HepG2 (cell line): Measurements from ENCODE around the gene ACAP3. TPM values are rescaled to one million over a fixed set of nuclear protein-coding genes. Genes with fewer than 3 reads are reported as not detected.
A peak's percentile ranks its signal among the peaks of the same experiment; 100 is the strongest.

ENCODE experiments used
- ATAC-seq: fragments of 200-7000 bp; cut with Tn5 transposase; 3 replicates; pipeline ENCODE4 v1.9.1; 2020; ENCODE audit warnings: mild to moderate bottlenecking, moderate library complexity
- BruUV-seq: library from RNA; stranded (reverse); fragments of 400-500 nt; replicated peaks from 2 replicates; lab custom pipeline; 2021; lab: Mats Ljungman, UMichigan
- CTCF ChIA-PET: fragments of 300-600 bp; formaldehyde crosslinking; extraction: SDS; loops from one replicate; lab custom pipeline; 2021; ENCODE audit warnings: low total read pairs, inconsistent platforms, low intra/inter-chr PET ratio; lab: Yijun Ruan, JAX
- POLR2A ChIA-PET: fragments of 350-600 bp; sonication (Branson Sonifier 250); formaldehyde crosslinking; loops from one replicate; lab custom pipeline; 2020; ENCODE audit warnings: antibody characterized with exemption, inconsistent platforms; lab: Yijun Ruan, JAX
- DNase-seq: peaks from one replicate; pipeline ENCODE4 v3.0.0-alpha.2; 2015; ENCODE audit warnings: low spot score
- FAIRE-seq: peaks from 3 replicates; lab custom pipeline; 2011; peaks lifted over from hg19 to GRCh38; lab: Jason Lieb, UNC
- H2AFZ ChIP-seq: one replicate; pipeline ENCODE4 v1.6.1; 2011; ENCODE audit warnings: low read length, inconsistent platforms
- H3K27ac ChIP-seq: fragments of 300-600 bp; 3 replicates; pipeline ENCODE4 v1.8.0; 2011; ENCODE audit warnings: mixed run types, mild to moderate bottlenecking, mixed read lengths, low read length, inconsistent platforms; ENCODE audit not compliant: insufficient read depth; ENCODE audit errors: extremely low read length
- H3K27me3 ChIP-seq, 2 experiments: fragments of 200-600 bp in 1 of 2; 2 replicates in 1 of 2; 3 replicates in 1 of 2; pipeline versions ENCODE4 v1.6.0 to v1.8.0; 2011; ENCODE audit warnings: low read length in 2 of 2, mild to moderate bottlenecking in 2 of 2, moderate library complexity in 2 of 2, inconsistent platforms in 1 of 2; ENCODE audit not compliant: insufficient read depth in 2 of 2, control insufficient read depth in 1 of 2
- H3K36me3 ChIP-seq, 2 experiments: fragments of 200-600 bp in 1 of 2; replicated peaks in 1 of 2; 2 replicates in 1 of 2; 3 replicates in 1 of 2; pipeline versions ENCODE4 v1.5.1 to v1.8.0; 2011; ENCODE audit warnings: low read length in 2 of 2, inconsistent platforms in 1 of 2; ENCODE audit not compliant: insufficient read depth in 2 of 2, control insufficient read depth in 1 of 2
- H3K4me1 ChIP-seq: 2 replicates; pipeline ENCODE4 v1.5.1; 2012; ENCODE audit warnings: low read length, inconsistent platforms; ENCODE audit not compliant: insufficient read depth
- H3K4me2 ChIP-seq: 2 replicates; pipeline ENCODE4 v1.6.0; 2011; ENCODE audit warnings: low read depth, low read length, inconsistent platforms
- H3K4me3 ChIP-seq, 3 experiments: fragments of 200-600 bp in 1 of 3; sonication (generic), shearing (Covaris generic) in 1 of 3; replicated peaks in 1 of 3; 2 replicates each; pipeline ENCODE4 v1.5.1; 2011 to 2016; ENCODE audit warnings: low read length in 3 of 3, inconsistent platforms in 2 of 3, low read depth in 2 of 3, mild to moderate bottlenecking in 2 of 3, control low read depth in 1 of 3, mixed read lengths in 1 of 3; ENCODE audit not compliant: insufficient read depth in 1 of 3
- H3K79me2 ChIP-seq: one replicate; pipeline ENCODE4 v1.6.1; 2011; ENCODE audit warnings: low read length, inconsistent platforms; ENCODE audit not compliant: insufficient read depth
- H3K9ac ChIP-seq: 2 replicates; pipeline ENCODE4 v1.6.0; 2011; ENCODE audit warnings: mild to moderate bottlenecking, low read depth, low read length, inconsistent platforms; ENCODE audit not compliant: insufficient read depth
- H3K9me3 ChIP-seq: 2 replicates; pipeline ENCODE4 v1.5.1; 2012; ENCODE audit warnings: mild to moderate bottlenecking, low read length
- H4K20me1 ChIP-seq: 2 replicates; pipeline ENCODE4 v1.6.0; 2011; ENCODE audit warnings: inconsistent platforms, mild to moderate bottlenecking, low read length, moderate library complexity; ENCODE audit not compliant: insufficient read depth
- CBX1 ChIP-seq: IDR thresholded peaks from one replicate; pipeline ENCODE4 v1.6.1; 2016; ENCODE audit warnings: antibody characterized with exemption, low read depth
- EHMT2 ChIP-seq: fragments of 200-600 bp; sonication (generic); IDR thresholded peaks from 2 replicates; pipeline ENCODE4 v1.7.0; 2017; ENCODE audit warnings: antibody characterized with exemption, low read depth, low read length, borderline replicate concordance
- HMGA1 ChIP-seq: sonication (generic); formaldehyde crosslinking; conservative IDR thresholded peaks from 2 replicates; pipeline ENCODE4 v1.4.0; 2020; ENCODE audit warnings: missing genetic modification reagents
- ZNF468 ChIP-seq: sonication (generic); formaldehyde crosslinking; IDR thresholded peaks from 2 replicates; pipeline ENCODE4 v1.8.0; 2022; ENCODE audit warnings: mild to moderate bottlenecking, moderate library complexity, missing genetic modification reagents
- ZNF740 ChIP-seq: sonication (generic); formaldehyde crosslinking; IDR thresholded peaks from 2 replicates; pipeline ENCODE4 v1.4.0; 2020; ENCODE audit warnings: missing genetic modification reagents
- ZNF746 ChIP-seq: sonication (generic); formaldehyde crosslinking; IDR thresholded peaks from 2 replicates; pipeline ENCODE4 v1.8.0; 2022; ENCODE audit warnings: mild to moderate bottlenecking, missing genetic modification reagents
- ZNF891 ChIP-seq: sonication (generic); formaldehyde crosslinking; IDR thresholded peaks from 2 replicates; pipeline ENCODE4 v1.5.0; 2020; ENCODE audit warnings: mild to moderate bottlenecking, missing genetic modification reagents
- WGBS: methylation state at CpG from one replicate; pipeline ENCODE4 v1.1.6; 2017; ENCODE audit warnings: low lambda C conversion rate; 5-methylcytosine and 5-hydroxymethylcytosine counted together
- in situ Hi-C: cut with HindIII; loops from 2 replicates; pipeline ENCODE4 v1.10.0; 2017; ENCODE audit warnings: low pct_unique_long_range_greater_than_20kb; ENCODE audit not compliant: extremely low pct_ligation_motif_present
- intact Hi-C: fragments of 100-400 bp; cut with micrococcal nuclease; formaldehyde crosslinking; loops from one replicate; pipeline ENCODE4 v1.10.0; 2022; ENCODE audit not compliant: unreplicated experiment
- polyA plus RNA-seq, 8 experiments: library from polyadenylated mRNA; depleted of rRNA in 3 of 8; stranded (reverse) in 7 of 8; unstranded in 1 of 8; fragments of >200 nt; fragmentation: Illumina TruSeq in 4 of 8; extraction: Trizol in 4 of 8; gene quantifications; 2 replicates each; pipeline versions ENCODE4 v1.2.1 to v1.2.3, GENCODE V29; 2011 to 2016; ENCODE audit warnings: low read depth in 4 of 8, missing spikeins in 1 of 8, mixed read lengths in 1 of 8; ENCODE audit not compliant: insufficient read depth in 1 of 8
- total RNA-seq, 5 experiments: library from RNA; depleted of rRNA; stranded (reverse); fragments of >200 nt; fragmentation: Illumina TruSeq; extraction: Trizol; gene quantifications; 2 replicates each; pipeline ENCODE4 v1.2.3, GENCODE V29; 2016; ENCODE audit warnings: low read depth in 1 of 5
- TF ChIP-seq, protein P1 (sequence below): sonication (generic); formaldehyde crosslinking; conservative IDR thresholded peaks from 2 replicates; pipeline ENCODE4 v1.4.0; 2020; ENCODE audit warnings: missing genetic modification reagents
- TF ChIP-seq, protein P2 (sequence below): sonication (generic); formaldehyde crosslinking; IDR thresholded peaks from 2 replicates; pipeline ENCODE4 v1.5.0; 2020; ENCODE audit warnings: mild to moderate bottlenecking, missing genetic modification reagents, moderate library complexity

The ACAP3 gene
- total and polyA plus RNA-seq, 2 of the 13 experiments (the other 11 are each of a cell fraction or from before 2014, with no cell fraction given): 29.4 to 50.8 TPM

GRCh38 chr1:1284221-1285101, 23.3 kb downstream of the ACAP3 start (continued):
- TF ChIP-seq, protein P1, sequence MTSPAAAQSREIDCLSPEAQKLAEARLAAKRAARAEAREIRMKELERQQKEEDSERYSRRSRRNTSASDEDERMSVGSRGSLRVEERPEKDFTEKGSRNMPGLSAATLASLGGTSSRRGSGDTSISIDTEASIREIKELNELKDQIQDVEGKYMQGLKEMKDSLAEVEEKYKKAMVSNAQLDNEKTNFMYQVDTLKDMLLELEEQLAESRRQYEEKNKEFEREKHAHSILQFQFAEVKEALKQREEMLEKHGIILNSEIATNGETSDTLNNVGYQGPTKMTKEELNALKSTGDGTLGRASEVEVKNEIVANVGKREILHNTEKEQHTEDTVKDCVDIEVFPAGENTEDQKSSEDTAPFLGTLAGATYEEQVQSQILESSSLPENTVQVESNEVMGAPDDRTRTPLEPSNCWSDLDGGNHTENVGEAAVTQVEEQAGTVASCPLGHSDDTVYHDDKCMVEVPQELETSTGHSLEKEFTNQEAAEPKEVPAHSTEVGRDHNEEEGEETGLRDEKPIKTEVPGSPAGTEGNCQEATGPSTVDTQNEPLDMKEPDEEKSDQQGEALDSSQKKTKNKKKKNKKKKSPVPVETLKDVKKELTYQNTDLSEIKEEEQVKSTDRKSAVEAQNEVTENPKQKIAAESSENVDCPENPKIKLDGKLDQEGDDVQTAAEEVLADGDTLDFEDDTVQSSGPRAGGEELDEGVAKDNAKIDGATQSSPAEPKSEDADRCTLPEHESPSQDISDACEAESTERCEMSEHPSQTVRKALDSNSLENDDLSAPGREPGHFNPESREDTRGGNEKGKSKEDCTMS: no peak
- no peak for TF ChIP-seq ZNF468
- no peak for TF ChIP-seq CBX1
- TF ChIP-seq HMGA1: no peak
- no peak for TF ChIP-seq EHMT2
- peak; percentile 5; the same call in 1 of the 2 replicates for TF ChIP-seq ZNF891 (CRISPR knock-in tag)

- no TSS peak for BruUV-seq
- WGBS: 36% methylated on average over 5 of the region's 9 CpGs
- POLR2A ChIA-PET: no interaction called here
- TF ChIP-seq ZNF740 (CRISPR knock-in tag): 0 out of 2 replicates have a peak, but pooled peaks have one; percentile 43
- TF ChIP-seq, protein P2, sequence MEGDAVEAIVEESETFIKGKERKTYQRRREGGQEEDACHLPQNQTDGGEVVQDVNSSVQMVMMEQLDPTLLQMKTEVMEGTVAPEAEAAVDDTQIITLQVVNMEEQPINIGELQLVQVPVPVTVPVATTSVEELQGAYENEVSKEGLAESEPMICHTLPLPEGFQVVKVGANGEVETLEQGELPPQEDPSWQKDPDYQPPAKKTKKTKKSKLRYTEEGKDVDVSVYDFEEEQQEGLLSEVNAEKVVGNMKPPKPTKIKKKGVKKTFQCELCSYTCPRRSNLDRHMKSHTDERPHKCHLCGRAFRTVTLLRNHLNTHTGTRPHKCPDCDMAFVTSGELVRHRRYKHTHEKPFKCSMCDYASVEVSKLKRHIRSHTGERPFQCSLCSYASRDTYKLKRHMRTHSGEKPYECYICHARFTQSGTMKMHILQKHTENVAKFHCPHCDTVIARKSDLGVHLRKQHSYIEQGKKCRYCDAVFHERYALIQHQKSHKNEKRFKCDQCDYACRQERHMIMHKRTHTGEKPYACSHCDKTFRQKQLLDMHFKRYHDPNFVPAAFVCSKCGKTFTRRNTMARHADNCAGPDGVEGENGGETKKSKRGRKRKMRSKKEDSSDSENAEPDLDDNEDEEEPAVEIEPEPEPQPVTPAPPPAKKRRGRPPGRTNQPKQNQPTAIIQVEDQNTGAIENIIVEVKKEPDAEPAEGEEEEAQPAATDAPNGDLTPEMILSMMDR (CRISPR knock-in tag): peak; percentile 21; the same call in 1 of the 2 replicates
- no peak for TF ChIP-seq ZNF746 (CRISPR knock-in tag)
- H3K4me1 ChIP-seq: peaks cover 58% of the 10 kb centered on the region
- no peak overlapping the region for H3K27ac ChIP-seq
- H3K36me3 ChIP-seq: no peaks in the 10 kb centered on the region
- no peaks in the 10 kb centered on the region for H3K9me3 ChIP-seq
- peaks cover 0 to 2% of the 10 kb centered on the region in 2 experiments; a peak in 1 of 5 replicates for H3K27me3 ChIP-seq
- H3K79me2 ChIP-seq: no peaks in the 10 kb centered on the region
- H4K20me1 ChIP-seq: no peaks in the 10 kb centered on the region
- in situ Hi-C loops: no loop called here
- no peak overlapping the region for H2AFZ ChIP-seq
- H3K4me3 ChIP-seq: no peak overlapping the region
- no peak for FAIRE-seq
- H3K4me2 ChIP-seq: no peak overlapping the region
- H3K9ac ChIP-seq: no peak overlapping the region
- intact Hi-C loops: no loop called here
- DNase-seq: no peak
- CTCF ChIA-PET: no interaction called here
- ATAC-seq: no peak
Observed at GRCh38 chr1:1283821-1284220, 23.9 kb downstream of the ACAP3 start.
